Measurements from ENCODE around the gene GJC2.

DNA sequence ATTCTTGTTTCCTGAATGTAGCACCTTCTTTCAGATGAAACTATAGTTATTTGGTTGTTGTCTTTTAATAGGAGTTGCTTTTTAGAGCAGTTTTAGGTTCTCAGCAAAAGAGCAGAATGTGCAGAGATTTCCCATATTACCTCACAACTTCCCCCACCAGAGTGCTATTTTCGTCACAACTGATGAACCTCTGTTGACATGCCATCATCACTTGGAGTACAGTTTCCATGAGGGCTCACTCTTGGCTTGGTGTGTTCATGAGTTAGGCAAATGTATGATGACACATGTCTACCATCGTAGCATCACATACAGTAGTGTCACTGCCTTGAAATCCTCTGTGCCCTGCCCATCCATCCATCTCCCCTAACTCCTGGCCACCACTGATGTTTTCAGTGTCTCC is 19.6 kb downstream of the GJC2 start:
- TF ChIP-seq CTCF (IDR thresholded peaks at IDR 0.05; ENCODE audit: borderline replicate concordance, extremely low read depth, low read length, poor library complexity, severe bottlenecking) (no peak), EZH2 (IDR thresholded peaks at IDR 0.05; ENCODE audit: borderline replicate concordance, low read depth, low read length, severe bottlenecking) (no peak)

Data from DND-41 (cell line).